NCI-H2227 (cell line): ENCODE results near the gene PBOV1.
"Not testable (repeated sequence)": the region's sequence is repeated elsewhere in the genome, so short reads cannot be mapped to it uniquely, and the experiment has no call there.

Source experiments
- DNase-seq: peaks from one replicate; lab custom pipeline; 2025; ENCODE audit not compliant: unreplicated experiment; lab: John Stamatoyannopoulos, UW

The PBOV1 gene

DNA sequence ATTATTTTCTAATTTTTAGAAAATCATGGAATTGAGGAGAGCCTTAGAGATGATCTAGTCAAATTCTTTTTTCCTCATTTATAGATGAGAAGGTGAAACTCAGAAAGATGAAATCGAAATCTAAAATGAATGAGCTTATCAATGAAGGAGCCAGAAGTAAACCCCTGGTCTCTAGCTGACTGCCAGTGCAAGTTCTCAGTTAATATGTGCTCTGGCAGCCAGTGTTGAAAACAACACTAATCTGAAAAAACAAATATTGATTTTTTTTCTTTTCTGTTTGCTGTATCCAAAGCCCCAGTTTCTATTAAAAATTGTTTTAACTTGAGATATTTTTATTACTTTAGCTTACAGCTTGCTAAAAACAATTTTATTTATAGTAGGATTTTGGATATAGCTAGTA is 21.5 kb upstream of the PBOV1 start:
- no peak for DNase-seq

GRCh38 chr6:138238368-138238767 is 20.1 kb upstream of the PBOV1 start:
- no peak for DNase-seq

DNA sequence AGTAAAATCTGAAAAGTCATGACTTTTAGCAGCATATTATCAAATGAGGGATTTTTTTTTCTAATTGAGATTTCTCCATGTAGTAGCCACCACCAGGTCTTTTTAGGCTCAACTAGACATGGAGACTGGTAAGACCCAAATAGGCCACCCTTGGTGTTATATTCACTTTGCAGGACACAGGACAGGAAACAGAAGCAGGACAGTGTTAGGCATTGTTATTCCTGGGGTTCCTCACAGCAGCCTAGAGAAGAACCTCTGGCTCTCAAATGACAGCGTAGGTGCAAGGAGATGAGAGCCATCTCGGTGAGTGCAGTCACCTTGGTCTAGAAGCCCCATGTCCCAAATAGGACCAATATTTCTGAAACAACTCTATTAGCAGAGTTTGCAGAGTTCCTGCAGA is 19.2 kb upstream of the PBOV1 start:
- DNase-seq, result no peak

DNA sequence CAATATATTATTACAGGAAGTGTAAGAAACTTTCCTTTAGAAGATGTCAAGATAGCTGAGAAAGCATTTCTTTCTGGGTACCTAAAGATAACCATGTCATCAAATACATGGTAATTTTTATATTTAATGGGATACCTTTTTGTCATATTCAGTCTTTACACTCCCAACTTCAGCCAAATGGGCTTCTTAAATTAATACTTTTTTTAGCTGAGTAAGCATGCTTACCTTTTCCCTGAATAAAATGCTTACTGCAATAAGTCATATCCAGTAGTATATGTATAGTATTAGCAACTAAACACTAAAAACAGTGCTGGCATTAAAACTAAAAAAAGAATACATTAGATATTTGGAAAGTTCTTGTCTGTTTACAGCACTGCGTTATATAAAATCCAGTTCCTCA is 17.4 kb upstream of the PBOV1 start:
- DNase-seq, result no peak

GRCh38 chr6:138235205-138235604 is 16.9 kb upstream of the PBOV1 start:
- no peak for DNase-seq

DNA sequence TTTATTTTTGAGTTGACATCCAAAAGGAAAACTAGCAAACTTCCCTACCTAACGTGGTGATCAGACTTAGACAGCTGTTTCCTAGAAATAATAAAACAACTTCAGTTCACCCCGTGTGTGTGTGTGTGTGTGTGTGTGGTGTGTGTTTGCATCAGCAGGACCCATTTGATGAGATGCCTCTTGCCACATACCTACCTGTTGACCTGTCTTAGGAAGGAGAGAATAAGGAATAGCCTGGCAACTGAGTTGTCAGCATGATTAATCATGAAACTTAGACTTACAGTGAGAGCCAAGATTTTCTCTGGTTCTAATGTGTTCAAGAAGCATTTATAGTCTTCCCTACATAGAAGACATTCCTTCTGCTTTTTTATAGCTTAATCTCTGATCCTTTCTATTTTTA is 16.1 kb upstream of the PBOV1 start:
- no peak for DNase-seq

DNA sequence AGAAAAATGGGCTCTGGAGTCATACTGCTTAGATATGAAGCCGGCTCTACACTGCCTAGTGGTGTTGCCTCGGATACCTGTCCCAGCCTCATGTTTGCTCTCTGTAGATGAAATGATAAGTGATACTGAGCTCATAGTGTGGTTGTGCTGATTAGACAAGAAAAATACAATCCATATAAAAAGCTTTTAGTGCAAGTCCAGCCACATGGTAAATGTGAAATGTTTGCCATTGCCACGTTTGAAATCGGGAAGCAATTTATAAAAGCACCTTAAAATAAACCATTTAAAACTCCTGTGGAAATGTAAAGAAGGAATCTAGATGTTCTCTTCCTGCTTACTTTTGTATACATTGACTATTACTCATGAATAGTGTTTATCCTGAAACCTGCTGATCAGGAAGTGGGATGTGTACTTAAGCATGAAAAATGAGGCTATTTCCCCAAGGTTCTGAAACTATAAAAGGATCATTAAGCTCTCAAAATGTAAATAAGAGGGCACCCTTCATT is 13.1 kb upstream of the PBOV1 start:
- no peak for DNase-seq

DNA sequence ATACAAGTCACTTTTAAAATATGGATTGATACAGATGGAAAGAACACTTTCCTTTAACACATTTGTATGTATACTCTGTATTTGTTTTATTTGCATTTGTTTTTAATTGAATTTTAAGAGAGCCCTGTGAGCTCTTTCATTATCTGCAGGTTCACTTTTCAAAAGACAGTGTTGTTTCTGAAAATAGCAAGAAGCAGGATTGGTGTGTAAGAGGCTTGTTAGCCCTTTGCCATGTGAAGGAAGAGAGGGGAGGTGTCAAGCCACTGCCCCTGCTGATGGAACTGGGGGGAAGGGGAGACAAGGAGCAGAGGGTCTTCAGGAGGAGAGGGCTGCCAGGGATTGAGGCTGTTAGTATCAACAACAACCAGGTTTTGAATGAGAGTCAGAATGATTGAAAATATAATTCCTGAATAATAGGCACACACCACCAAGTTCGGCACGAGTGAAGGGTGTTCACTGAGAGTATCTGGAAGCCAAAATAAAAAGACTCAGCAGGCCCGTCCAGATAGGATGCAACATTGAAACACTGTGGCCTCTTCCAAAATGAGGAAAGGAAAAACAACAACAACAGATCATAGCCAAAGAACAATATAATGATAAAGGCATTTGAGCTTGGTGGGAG is 12.6 kb upstream of the PBOV1 start:
- no peak for DNase-seq

- DNase-seq, result no peak
These were observed 11.9 kb upstream of the PBOV1 start for GRCh38 chr6:138230221-138230620.

DNA sequence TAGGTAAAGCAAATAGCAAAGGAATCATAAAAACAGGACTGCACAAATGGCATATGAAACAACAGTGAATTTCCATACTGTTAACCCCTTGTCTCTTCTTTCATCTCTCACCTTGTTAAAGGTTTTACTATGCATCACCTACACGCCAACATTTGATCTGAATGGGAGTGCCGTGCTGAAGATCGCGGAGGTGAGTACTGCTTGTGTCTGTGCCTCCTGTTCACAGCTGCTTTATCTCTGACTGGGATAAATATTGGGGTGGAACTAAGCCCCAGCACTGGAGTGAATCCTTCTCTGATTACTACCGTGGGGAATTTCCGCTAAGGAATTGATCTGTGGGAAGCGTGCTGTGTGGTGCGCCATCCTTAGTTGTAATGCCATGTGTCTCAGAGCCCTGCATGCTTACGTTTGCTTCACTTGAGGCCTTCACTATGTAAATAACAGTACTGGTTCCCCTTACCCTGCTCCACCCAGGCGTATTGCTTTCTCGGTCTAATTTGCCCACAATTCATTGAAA is 11.4 kb upstream of the PBOV1 start:
- DNase-seq, result no peak

- DNase-seq, result no peak
These were observed 10.8 kb upstream of the PBOV1 start for GRCh38 chr6:138229072-138229471.

GRCh38 chr6:138227316-138227781 is 9.1 kb upstream of the PBOV1 start:
- DNase-seq, result no peak

GRCh38 chr6:138226700-138227315 is 8.5 kb upstream of the PBOV1 start:
- DNase-seq, result no peak

DNA sequence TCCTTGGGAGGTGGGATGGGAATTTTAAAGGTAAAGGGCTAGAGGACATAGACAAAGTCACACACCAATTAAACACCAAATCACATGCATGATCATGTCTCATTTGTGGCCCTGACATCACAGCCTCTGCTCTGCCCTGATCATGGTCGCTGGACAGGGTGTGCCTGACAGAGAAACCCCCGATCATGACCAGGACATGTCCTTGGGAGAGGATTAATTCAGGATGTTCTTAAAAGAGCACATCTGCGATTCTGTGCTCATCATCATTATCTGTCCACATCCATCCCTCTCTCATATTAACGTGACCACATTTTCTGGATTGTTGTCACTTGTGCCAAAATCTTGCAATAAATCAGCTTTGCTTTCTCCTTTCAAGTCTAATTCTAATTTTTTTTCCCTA is 7.7 kb upstream of the PBOV1 start:
- DNase-seq, result no peak

DNA sequence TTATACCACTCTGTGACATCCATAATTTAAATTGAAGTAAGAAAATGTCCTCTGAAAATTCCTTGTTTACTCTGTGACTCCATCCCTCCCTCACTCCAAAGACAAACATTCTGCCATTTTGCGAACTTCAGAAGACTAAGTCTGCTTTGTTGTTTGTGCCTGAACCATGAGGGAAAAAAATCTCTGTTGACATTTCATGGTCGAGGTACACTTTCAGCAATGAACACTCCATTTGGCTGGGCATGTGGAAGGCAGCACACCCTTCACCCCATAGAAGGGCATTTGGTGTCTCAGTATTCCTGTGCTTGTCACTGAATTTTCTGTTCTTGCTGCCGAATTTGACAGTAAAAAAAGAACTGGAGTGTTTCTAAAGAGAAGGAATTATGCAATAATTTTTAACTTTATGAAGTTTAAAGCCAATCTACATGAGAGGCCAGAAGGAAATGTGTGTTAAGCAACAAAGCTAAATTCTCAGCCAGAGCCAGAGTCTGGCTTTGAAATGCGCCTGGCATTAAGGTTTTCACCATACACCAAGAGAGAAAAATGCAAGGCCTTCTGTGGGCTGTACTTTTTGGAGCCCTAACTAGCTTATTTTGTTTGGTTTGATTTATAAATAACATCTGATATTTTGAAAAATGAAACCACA is 4.7 kb upstream of the PBOV1 start:
- DNase-seq, result no peak

DNA sequence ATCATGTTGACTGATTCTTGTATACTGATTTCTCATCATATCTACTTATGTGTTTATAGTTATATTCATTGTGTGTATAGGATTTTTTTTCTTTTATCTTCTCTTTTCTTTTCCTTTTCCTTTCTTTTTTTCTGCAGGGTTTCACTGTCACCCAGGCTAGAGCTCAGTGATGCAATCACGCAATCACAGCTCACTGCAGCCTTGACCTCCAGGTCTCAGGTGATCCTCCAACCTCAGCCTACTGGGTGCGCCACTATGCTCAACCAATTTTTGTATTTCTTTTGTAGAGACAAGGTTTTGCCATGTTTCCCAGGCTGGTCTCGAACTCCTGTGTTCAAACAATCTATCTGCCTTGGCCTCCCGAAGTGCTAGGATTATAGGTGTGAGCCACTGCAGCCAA is 1.6 kb upstream of the PBOV1 start:
- DNase-seq, result no peak

GRCh38 chr6:138219398-138219797 is 1.1 kb upstream of the PBOV1 start:
- DNase-seq, result no peak

DNA sequence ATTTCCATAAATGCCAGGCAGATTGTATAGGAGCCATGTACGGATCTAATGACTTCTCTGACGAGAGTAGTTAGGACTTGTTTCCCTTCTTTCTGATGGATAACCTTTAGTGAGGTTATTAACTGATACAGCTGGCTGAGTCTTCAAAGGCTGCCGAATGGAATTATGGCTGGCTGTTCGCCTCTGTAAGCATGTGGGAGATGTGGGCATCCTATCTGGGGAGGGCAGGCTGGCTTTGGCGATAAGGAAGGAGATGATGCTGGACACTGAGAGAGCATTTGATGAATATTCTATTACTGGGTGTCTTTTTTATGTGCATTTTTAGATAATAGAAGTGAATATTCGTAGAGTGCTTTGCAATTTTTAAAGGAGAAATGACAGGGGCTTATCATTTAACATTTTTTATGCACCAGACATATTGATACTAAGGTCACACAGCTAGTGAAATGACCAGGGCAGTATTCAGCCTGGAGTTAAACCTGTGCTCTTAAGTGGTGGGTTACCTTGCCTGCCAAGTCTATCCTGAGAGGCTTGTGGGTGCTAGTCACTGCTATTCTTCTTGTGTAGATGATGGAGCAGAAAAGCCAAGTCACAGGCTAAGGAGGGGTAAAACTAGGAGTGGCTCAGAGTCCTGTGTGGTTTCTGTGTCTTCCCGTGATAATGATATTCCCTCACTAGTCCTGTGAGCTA is 3.1 kb downstream of the PBOV1 start:
- DNase-seq, result no peak

DNA sequence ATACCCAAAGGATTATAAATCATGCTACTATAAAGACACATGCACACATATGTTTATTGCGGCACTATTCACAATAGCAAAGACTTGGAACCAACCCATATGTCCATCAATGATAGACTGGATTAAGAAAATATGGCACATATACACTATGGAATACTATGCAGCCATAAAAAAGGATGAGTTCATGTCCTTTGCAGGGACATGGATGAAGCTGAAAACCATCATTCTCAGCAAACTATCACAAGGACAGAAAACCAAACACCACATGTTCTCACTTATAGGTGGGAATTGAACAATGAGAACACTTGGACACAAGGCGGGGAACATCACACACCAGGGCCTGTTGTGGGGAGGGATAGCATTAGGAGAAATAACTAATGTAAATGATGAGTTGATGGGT is 5.8 kb downstream of the PBOV1 start:
- DNase-seq, result not testable (repeated sequence)

- no peak for DNase-seq
These were observed 6.7 kb downstream of the PBOV1 start for GRCh38 chr6:138211601-138212000.

- no peak for DNase-seq
These were observed 7.2 kb downstream of the PBOV1 start for GRCh38 chr6:138211048-138211581.
